ENCODE data around the gene STRN4.

STRN4 gene

GRCh38 chr19:46736531-46737297 is 9.5 kb downstream of the STRN4 start:
- H3K4me3 ChIP-seq (ENCODE audit: low read depth, low read length) = no peak overlapping the region
- in situ Hi-C loops (cut with HindIII; ENCODE audit: low sequenced_read_pairs) = no loop called here
- TF ChIP-seq CTCF (IDR thresholded peaks at IDR 0.05; ENCODE audit: low read depth, low read length) = no peak

GRCh38 chr19:46733690-46734292 is 12.5 kb downstream of the STRN4 start:
- H3K4me3 ChIP-seq (ENCODE audit: low read depth, low read length) = no peak overlapping the region
- in situ Hi-C loops (cut with HindIII; ENCODE audit: low sequenced_read_pairs) = no loop called here
- TF ChIP-seq CTCF (IDR thresholded peaks at IDR 0.05; ENCODE audit: low read depth, low read length) = no peak
- DNase-seq (ENCODE audit: low read depth, low spot score) = no peak

More at GRCh38 chr19:46736531-46737297, 9.5 kb downstream of the STRN4 start:
- no peak for DNase-seq (ENCODE audit: low read depth, low spot score)

GRCh38 chr19:46732966-46733689 is 13.1 kb downstream of the STRN4 start:
- in situ Hi-C loops (cut with HindIII; ENCODE audit: low sequenced_read_pairs) = no loop called here
- peak; percentile 71 for DNase-seq (ENCODE audit: low read depth, low spot score)
- peak; percentile 9 for TF ChIP-seq CTCF (IDR thresholded peaks at IDR 0.05; ENCODE audit: low read depth, low read length)
- H3K4me3 ChIP-seq (ENCODE audit: low read depth, low read length) = no peak overlapping the region

GRCh38 chr19:46732172-46732938 is 13.9 kb downstream of the STRN4 start:
- no peak overlapping the region for H3K4me3 ChIP-seq (ENCODE audit: low read depth, low read length)
- TF ChIP-seq CTCF (IDR thresholded peaks at IDR 0.05; ENCODE audit: low read depth, low read length) = no peak
- DNase-seq (ENCODE audit: low read depth, low spot score) = no peak
- in situ Hi-C loops (cut with HindIII; ENCODE audit: low sequenced_read_pairs) = no loop called here

GRCh38 chr19:46731584-46731983 is 14.7 kb downstream of the STRN4 start:
- TF ChIP-seq CTCF (IDR thresholded peaks at IDR 0.05; ENCODE audit: low read depth, low read length) = no peak
- no peak overlapping the region for H3K4me3 ChIP-seq (ENCODE audit: low read depth, low read length)
- in situ Hi-C loops (cut with HindIII; ENCODE audit: low sequenced_read_pairs) = no loop called here
- DNase-seq (ENCODE audit: low read depth, low spot score) = no peak

- peak; percentile 94 for DNase-seq (ENCODE audit: low read depth, low spot score)
- no peak overlapping the region for H3K4me3 ChIP-seq (ENCODE audit: low read depth, low read length)
- no peak for TF ChIP-seq CTCF (IDR thresholded peaks at IDR 0.05; ENCODE audit: low read depth, low read length)
- in situ Hi-C loops (cut with HindIII; ENCODE audit: low sequenced_read_pairs) = no loop called here
These were observed 15.2 kb downstream of the STRN4 start for GRCh38 chr19:46731007-46731501.

Measured in astrocyte of the spinal cord (primary cell).